ENCODE results near the gene MAML3. TPM values are rescaled to one million over a fixed set of nuclear protein-coding genes. Genes with fewer than 3 reads are reported as not detected.

Gene MAML3
- total RNA-seq, 2 donors from 2014 or later: 29.2 to 32.2 TPM

DNA sequence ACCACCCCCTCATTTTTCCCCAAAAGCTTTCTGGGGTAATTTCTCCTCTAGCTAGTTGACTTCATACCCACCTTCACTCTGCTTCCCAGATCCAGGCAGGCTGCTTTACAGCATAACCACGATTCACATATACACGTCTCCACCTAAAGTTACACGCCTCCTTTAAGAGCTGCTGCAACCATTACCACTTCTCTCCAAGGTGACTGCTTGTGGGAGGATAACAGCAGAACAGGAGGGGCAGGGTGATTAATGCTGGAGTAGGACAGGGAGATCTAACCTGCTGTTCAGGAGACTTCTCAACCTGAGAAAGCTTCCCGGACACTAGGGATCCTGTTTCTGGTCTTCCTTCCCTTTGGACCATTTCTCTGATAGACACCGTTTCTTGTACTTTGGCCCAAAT lies 411.0 kb downstream of the MAML3 start:
- peaks cover 8% of the 10 kb centered on the region for H3K4me1 ChIP-seq (ENCODE audit: control insufficient read depth, insufficient read depth, low read length)
- H3K36me3 ChIP-seq (ENCODE audit: control insufficient read depth, insufficient read depth, low read length): no peaks in the 10 kb centered on the region
- peaks cover 41% of the 10 kb centered on the region for H3K4me1 Mint-ChIP-seq
- H3K4me3 ChIP-seq (ENCODE audit: low read length): no peak overlapping the region
- DNase-seq: peak; percentile 29
- H3K27me3 ChIP-seq (ENCODE audit: control insufficient read depth, insufficient read depth, low read length, poor library complexity, severe bottlenecking): no peaks in the 10 kb centered on the region
- WGBS, 2 experiments (ENCODE audit: insufficient coverage in 1 of 2, insufficient read length in 1 of 2): 57 to 75% methylated on average over 3 to 5 of the region's 5 CpGs
- TF ChIP-seq, protein P1, sequence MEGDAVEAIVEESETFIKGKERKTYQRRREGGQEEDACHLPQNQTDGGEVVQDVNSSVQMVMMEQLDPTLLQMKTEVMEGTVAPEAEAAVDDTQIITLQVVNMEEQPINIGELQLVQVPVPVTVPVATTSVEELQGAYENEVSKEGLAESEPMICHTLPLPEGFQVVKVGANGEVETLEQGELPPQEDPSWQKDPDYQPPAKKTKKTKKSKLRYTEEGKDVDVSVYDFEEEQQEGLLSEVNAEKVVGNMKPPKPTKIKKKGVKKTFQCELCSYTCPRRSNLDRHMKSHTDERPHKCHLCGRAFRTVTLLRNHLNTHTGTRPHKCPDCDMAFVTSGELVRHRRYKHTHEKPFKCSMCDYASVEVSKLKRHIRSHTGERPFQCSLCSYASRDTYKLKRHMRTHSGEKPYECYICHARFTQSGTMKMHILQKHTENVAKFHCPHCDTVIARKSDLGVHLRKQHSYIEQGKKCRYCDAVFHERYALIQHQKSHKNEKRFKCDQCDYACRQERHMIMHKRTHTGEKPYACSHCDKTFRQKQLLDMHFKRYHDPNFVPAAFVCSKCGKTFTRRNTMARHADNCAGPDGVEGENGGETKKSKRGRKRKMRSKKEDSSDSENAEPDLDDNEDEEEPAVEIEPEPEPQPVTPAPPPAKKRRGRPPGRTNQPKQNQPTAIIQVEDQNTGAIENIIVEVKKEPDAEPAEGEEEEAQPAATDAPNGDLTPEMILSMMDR (conservative IDR thresholded peaks at IDR 0.05): no peak
- no peak overlapping the region for H3K4me3 Mint-ChIP-seq
- H3K9me3 ChIP-seq (ENCODE audit: control insufficient read depth, low read length): no peaks in the 10 kb centered on the region
- H3K36me3 Mint-ChIP-seq (ENCODE audit: low read depth): no peaks in the 10 kb centered on the region
- H3K27me3 Mint-ChIP-seq (ENCODE audit: insufficient read depth): no peaks in the 10 kb centered on the region
- H3K9me3 Mint-ChIP-seq: no peaks in the 10 kb centered on the region
- no peak overlapping the region for H3K9ac ChIP-seq (ENCODE audit: extremely low read depth, low read length, poor library complexity, severe bottlenecking)
- H3K27ac Mint-ChIP-seq: no peak overlapping the region
- no peak overlapping the region for H3K27ac ChIP-seq (ENCODE audit: low read depth, low read length)

GRCh38 chr4:139740531-139741041 lies 413.4 kb downstream of the MAML3 start:
- no peak overlapping the region for H3K27ac ChIP-seq (ENCODE audit: low read depth, low read length)
- no peak overlapping the region for H3K4me3 Mint-ChIP-seq
- H3K4me1 ChIP-seq (ENCODE audit: control insufficient read depth, insufficient read depth, low read length): peaks cover 21% of the 10 kb centered on the region
- H3K9me3 ChIP-seq (ENCODE audit: control insufficient read depth, low read length): no peaks in the 10 kb centered on the region
- WGBS, 2 experiments (ENCODE audit: insufficient coverage in 1 of 2, insufficient read length in 1 of 2): 84 to 92% methylated on average over 1 to 10 of the region's 10 CpGs
- no peaks in the 10 kb centered on the region for H3K36me3 Mint-ChIP-seq (ENCODE audit: low read depth)
- no peaks in the 10 kb centered on the region for H3K27me3 Mint-ChIP-seq (ENCODE audit: insufficient read depth)
- TF ChIP-seq, protein P1 (conservative IDR thresholded peaks at IDR 0.05): no peak
- H3K27me3 ChIP-seq (ENCODE audit: control insufficient read depth, insufficient read depth, low read length, poor library complexity, severe bottlenecking): no peaks in the 10 kb centered on the region
- H3K27ac Mint-ChIP-seq: no peak overlapping the region
- H3K4me3 ChIP-seq (ENCODE audit: low read length): no peak overlapping the region
- DNase-seq: peak; percentile 51
- H3K9ac ChIP-seq (ENCODE audit: extremely low read depth, low read length, poor library complexity, severe bottlenecking): no peak overlapping the region
- no peaks in the 10 kb centered on the region for H3K36me3 ChIP-seq (ENCODE audit: control insufficient read depth, insufficient read depth, low read length)
- H3K4me1 Mint-ChIP-seq: peaks cover 48% of the 10 kb centered on the region
- no peaks in the 10 kb centered on the region for H3K9me3 Mint-ChIP-seq

DNA sequence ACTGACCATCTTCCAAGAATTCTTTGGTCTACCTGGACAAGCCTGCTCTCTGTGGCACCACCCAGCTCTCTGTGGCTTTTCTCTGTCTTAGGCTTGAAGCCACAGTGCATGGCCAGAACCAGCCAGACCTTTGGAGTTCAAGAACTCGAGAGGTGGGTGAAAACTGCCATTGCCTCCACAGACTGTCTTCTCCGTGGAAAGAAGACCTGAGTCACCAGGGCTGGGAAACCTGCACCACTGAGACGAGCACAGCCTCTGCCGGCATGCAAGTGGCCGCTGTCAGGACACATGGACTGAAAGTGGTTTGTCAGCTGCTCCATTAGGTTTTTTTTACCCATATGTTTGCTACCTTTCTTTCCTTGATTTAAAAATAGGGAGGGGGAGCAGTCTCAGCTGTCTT lies 413.9 kb downstream of the MAML3 start:
- Histone ChIP-seq H3K27me3 (ENCODE audit: control insufficient read depth, insufficient read depth, low read length, poor library complexity, severe bottlenecking) (no peaks in the 10 kb centered on the region), H3K9me3 (ENCODE audit: control insufficient read depth, low read length) (no peaks in the 10 kb centered on the region), H3K36me3 (ENCODE audit: control insufficient read depth, insufficient read depth, low read length) (no peaks in the 10 kb centered on the region), H3K27ac (ENCODE audit: low read depth, low read length) (no peak overlapping the region), H3K4me3 (ENCODE audit: low read length) (no peak overlapping the region), H3K9ac (ENCODE audit: extremely low read depth, low read length, poor library complexity, severe bottlenecking) (no peak overlapping the region), H3K4me1 (ENCODE audit: control insufficient read depth, insufficient read depth, low read length) (peaks cover 24% of the 10 kb centered on the region)
- Mint-ChIP-seq H3K4me1 (peaks cover 44% of the 10 kb centered on the region), H3K9me3 (no peaks in the 10 kb centered on the region), H3K4me3 (no peak overlapping the region), H3K27me3 (ENCODE audit: insufficient read depth) (no peaks in the 10 kb centered on the region), H3K36me3 (ENCODE audit: low read depth) (no peaks in the 10 kb centered on the region), H3K27ac (no peak overlapping the region)
- WGBS, 2 experiments (ENCODE audit: insufficient coverage in 1 of 2, insufficient read length in 1 of 2): 91 to 94% methylated on average over 4 to 5 of the region's 5 CpGs
- peak; percentile 42 for DNase-seq
- TF ChIP-seq, protein P1 (conservative IDR thresholded peaks at IDR 0.05): no peak
